OCI-LY1 (cell line): Measurements from ENCODE around the gene SMTNL1.

Experiments used
- EZH2 ChIP-seq: fragments of 200-600 bp; sonication (generic), shearing (Covaris generic); IDR thresholded peaks from 2 replicates; pipeline ENCODE4 v1.8.0; 2017; ENCODE audit warnings: borderline replicate concordance, mixed run types, mild to moderate bottlenecking, antibody characterized with exemption, low read length, moderate library complexity, mixed read lengths
- TF ChIP-seq, protein P1 (sequence below): fragments of 200-600 bp; sonication (generic), shearing (Covaris generic); IDR thresholded peaks from 2 replicates; pipeline ENCODE4 v1.5.1; 2017; ENCODE audit warnings: mild to moderate bottlenecking, antibody characterized with exemption, low read length, moderate library complexity, mixed read lengths

DNA sequence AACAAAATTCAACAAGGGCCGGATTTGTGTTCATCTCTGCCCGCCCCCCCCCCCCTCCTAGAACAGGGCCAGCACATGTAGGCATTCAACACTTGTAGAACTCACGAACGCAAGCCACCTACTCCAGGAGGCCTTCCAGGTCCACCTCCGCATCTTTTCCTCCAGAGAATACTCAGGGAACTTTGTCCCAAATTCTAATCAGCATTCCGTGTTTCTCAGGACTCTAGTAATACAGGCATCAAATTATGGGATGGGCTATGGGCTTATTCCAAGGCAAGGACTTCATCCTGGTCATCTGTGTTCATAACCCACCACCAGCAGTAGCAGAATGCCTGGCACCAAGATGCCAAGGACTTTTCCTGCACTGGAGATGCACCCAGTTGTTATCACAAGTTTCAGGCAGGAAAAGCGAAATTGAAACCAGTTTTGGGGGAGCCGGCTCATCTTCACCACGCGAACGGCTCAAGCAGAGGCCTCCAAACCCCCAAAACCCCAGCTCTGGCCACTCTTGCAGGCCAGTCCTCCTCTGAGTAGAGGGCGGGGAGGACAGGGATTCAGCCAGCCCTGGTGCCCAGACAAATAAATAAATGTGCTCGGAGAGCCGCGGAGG is 29.6 kb downstream of the SMTNL1 start:
- TF ChIP-seq, protein P1, sequence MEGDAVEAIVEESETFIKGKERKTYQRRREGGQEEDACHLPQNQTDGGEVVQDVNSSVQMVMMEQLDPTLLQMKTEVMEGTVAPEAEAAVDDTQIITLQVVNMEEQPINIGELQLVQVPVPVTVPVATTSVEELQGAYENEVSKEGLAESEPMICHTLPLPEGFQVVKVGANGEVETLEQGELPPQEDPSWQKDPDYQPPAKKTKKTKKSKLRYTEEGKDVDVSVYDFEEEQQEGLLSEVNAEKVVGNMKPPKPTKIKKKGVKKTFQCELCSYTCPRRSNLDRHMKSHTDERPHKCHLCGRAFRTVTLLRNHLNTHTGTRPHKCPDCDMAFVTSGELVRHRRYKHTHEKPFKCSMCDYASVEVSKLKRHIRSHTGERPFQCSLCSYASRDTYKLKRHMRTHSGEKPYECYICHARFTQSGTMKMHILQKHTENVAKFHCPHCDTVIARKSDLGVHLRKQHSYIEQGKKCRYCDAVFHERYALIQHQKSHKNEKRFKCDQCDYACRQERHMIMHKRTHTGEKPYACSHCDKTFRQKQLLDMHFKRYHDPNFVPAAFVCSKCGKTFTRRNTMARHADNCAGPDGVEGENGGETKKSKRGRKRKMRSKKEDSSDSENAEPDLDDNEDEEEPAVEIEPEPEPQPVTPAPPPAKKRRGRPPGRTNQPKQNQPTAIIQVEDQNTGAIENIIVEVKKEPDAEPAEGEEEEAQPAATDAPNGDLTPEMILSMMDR = no peak
- TF ChIP-seq EZH2 = no peak
